ENCODE results near the gene RTL1.

GRCh38 chr14:100845341-100845740 is 58.2 kb downstream of the RTL1 start:
- TF ChIP-seq, protein P1, sequence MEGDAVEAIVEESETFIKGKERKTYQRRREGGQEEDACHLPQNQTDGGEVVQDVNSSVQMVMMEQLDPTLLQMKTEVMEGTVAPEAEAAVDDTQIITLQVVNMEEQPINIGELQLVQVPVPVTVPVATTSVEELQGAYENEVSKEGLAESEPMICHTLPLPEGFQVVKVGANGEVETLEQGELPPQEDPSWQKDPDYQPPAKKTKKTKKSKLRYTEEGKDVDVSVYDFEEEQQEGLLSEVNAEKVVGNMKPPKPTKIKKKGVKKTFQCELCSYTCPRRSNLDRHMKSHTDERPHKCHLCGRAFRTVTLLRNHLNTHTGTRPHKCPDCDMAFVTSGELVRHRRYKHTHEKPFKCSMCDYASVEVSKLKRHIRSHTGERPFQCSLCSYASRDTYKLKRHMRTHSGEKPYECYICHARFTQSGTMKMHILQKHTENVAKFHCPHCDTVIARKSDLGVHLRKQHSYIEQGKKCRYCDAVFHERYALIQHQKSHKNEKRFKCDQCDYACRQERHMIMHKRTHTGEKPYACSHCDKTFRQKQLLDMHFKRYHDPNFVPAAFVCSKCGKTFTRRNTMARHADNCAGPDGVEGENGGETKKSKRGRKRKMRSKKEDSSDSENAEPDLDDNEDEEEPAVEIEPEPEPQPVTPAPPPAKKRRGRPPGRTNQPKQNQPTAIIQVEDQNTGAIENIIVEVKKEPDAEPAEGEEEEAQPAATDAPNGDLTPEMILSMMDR (IDR thresholded peaks at IDR 0.05): no peak
- no peak for TF ChIP-seq POLR2A (IDR thresholded peaks at IDR 0.05)

Measured in breast epithelium (tissue), 3 donors.